ENCODE results near the gene ATF3. TPM values are rescaled to one million over a fixed set of nuclear protein-coding genes. Genes with fewer than 3 reads are reported as not detected.

ATF3 gene
- total and polyA plus RNA-seq, 2 of the 4 experiments (the other 2 are of a cell fraction): 9.9 to 12.3 TPM

DNA sequence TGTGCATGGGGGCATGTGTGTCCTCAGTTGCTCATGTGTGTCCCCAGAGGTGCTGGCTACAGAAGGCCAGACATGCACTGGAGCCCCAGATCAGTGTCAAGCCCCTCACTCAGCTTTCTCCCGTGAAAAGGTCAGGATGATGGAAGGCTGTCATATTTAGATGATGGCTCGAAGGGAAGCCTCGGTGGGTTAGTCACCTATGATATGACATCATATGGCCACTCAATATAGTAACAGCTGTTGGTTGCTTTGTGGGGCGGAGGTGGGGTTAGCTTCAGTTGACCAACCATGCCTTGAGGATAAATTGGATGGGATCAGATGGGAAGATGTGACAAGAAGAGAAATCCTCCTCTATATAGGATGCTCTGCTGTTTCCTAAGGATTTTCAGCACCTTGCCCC lies 43.5 kb upstream of the ATF3 start:
- H3K9me1 ChIP-seq (ENCODE audit: insufficient read depth, low read length): peaks cover 10% of the 10 kb centered on the region
- H4K8ac ChIP-seq (ENCODE audit: low read depth in 2 of 2, low read length in 2 of 2): no peak overlapping the region
- intact Hi-C loops (cut with micrococcal nuclease) (no loop called here), in situ Hi-C loops (cut with MboI; ENCODE audit: low sequenced_read_pairs) (no loop called here), dilution Hi-C loops (cut with HindIII; ENCODE audit: low sequenced_read_pairs, unreplicated experiment) (no loop called here)
- no peak overlapping the region for H2BK120ac ChIP-seq (ENCODE audit: low read depth, low read length)
- ChIA-PET POLR2A (ENCODE audit: unreplicated experiment) (no interaction called here), CTCF (no interaction called here)
- peak overlapping the region; percentile 11; the same call in 1 of the 3 replicates for H2BK15ac ChIP-seq (ENCODE audit: low read depth, low read length)
- H3K79me1 ChIP-seq (ENCODE audit: low read depth in 1 of 2, low read length in 2 of 2): no peaks in the 10 kb centered on the region
- H3K18ac ChIP-seq (ENCODE audit: low read depth, low read length): no peak overlapping the region
- H3K4me3 ChIP-seq (ENCODE audit: insufficient read depth, low read depth, low read length): no peak overlapping the region
- peak overlapping the region; percentile 5 for H2AK9ac ChIP-seq (replicated peaks; ENCODE audit: low read depth, low read length, poor library complexity)
- ATAC-seq (ENCODE audit: low read depth) (no peak), DNase-seq (no peak)
- no peaks in the 10 kb centered on the region for H3K36me3 ChIP-seq (ENCODE audit: control insufficient read depth, insufficient read depth, low read length)
- no peaks in the 10 kb centered on the region for H3K9me3 ChIP-seq (ENCODE audit: control insufficient read depth, insufficient read depth, low read length)
- peak overlapping the region; percentile 25; the same call in 1 of the 2 replicates for H2BK20ac ChIP-seq (ENCODE audit: low read depth, low read length)
- H3K4me2 ChIP-seq (ENCODE audit: low read depth, low read length): no peak overlapping the region
- H3K4ac ChIP-seq (ENCODE audit: low read depth, low read length): peak overlapping the region; percentile 48; the same call in 1 of the 2 replicates
- no TSS peak for BruUV-seq (replicated peaks)
- no peaks in the 10 kb centered on the region for H4K20me1 ChIP-seq (ENCODE audit: insufficient read depth, low read length)
- H2BK5ac ChIP-seq (ENCODE audit: low read depth, low read length, poor library complexity, severe bottlenecking): no peak overlapping the region
- peak overlapping the region; percentile 2; the same call in 1 of the 2 replicates for H2AK5ac ChIP-seq (ENCODE audit: low read depth, low read length)
- TF ChIP-seq, protein P1, sequence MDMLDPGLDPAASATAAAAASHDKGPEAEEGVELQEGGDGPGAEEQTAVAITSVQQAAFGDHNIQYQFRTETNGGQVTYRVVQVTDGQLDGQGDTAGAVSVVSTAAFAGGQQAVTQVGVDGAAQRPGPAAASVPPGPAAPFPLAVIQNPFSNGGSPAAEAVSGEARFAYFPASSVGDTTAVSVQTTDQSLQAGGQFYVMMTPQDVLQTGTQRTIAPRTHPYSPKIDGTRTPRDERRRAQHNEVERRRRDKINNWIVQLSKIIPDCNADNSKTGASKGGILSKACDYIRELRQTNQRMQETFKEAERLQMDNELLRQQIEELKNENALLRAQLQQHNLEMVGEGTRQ (IDR thresholded peaks at IDR 0.05; ENCODE audit: low read depth, low read length): no peak
- no peak for TF ChIP-seq CEBPB (IDR thresholded peaks at IDR 0.05; ENCODE audit: low read depth, low read length)
- no peak for TF ChIP-seq MAZ (IDR thresholded peaks at IDR 0.05; ENCODE audit: borderline replicate concordance, low read depth, low read length)
- no peak for TF ChIP-seq RCOR1 (IDR thresholded peaks at IDR 0.05; ENCODE audit: insufficient replicate concordance, low read length)
- no peak overlapping the region for H3K23ac ChIP-seq (ENCODE audit: low read depth, low read length)
- no peaks in the 10 kb centered on the region; the same call in 1 of the 2 replicates for H3K27me3 ChIP-seq (ENCODE audit: control insufficient read depth, insufficient read depth, low read length)
- peaks cover 9% of the 10 kb centered on the region for H3K4me1 ChIP-seq (ENCODE audit: control insufficient read depth, insufficient read depth, low read length)
- no peak overlapping the region for H3K9ac ChIP-seq (ENCODE audit: low read depth, low read length)
- H4K5ac ChIP-seq (ENCODE audit: low read depth, low read length): no peak overlapping the region
- no peak overlapping the region for H2AFZ ChIP-seq (replicated peaks; ENCODE audit: low read length, poor library complexity)
- H3K56ac ChIP-seq (ENCODE audit: extremely low read depth, insufficient read depth, low read length): no peak overlapping the region
- WGBS, 2 experiments (ENCODE audit: extremely low coverage in 2 of 2, insufficient read length in 1 of 2): no CpG with 5 or more reads among the region's 4 CpGs
- no peak overlapping the region for H3K14ac ChIP-seq (replicated peaks; ENCODE audit: low read depth, low read length)
- no peak overlapping the region; the same call in 1 of the 2 replicates for H4K91ac ChIP-seq (ENCODE audit: insufficient read depth, low read depth, low read length)
- H3K27ac ChIP-seq (ENCODE audit: insufficient read depth, low read length): no peak overlapping the region
